ENCODE results near the gene ACVR2B. TPM values are rescaled to one million over a fixed set of nuclear protein-coding genes. Genes with fewer than 3 reads are reported as not detected.

Gene ACVR2B
- total RNA-seq, 2 donors from 2014 or later: 4.8 to 6.6 TPM

GRCh38 chr3:38477839-38478450 is 24.3 kb downstream of the ACVR2B start:
- DNase-seq: no peak
- intact Hi-C loops (cut with DNase I): loop anchor here (2.0 to 10.0 kb wide), 3 partner anchors 131 to 363 kb away; partner anchors contain the start of gene XYLB (in 2 of the 2)
- ATAC-seq: no peak

- ATAC-seq (no peak), DNase-seq (no peak)
- intact Hi-C loops (cut with DNase I): loop anchor here (2.0 to 10.0 kb wide), 3 partner anchors 132 to 364 kb away; partner anchors contain the start of gene XYLB (in 2 of the 2)
Measured at GRCh38 chr3:38478901-38479300, 25.2 kb downstream of the ACVR2B start.

- intact Hi-C loops (cut with DNase I): loop anchor here (2.0 to 10.0 kb wide), 3 partner anchors 132 to 365 kb away; partner anchors contain the start of gene XYLB (in 2 of the 2)
- ATAC-seq: peak; percentile 86 to 88
Measured at GRCh38 chr3:38479431-38480092, 25.9 kb downstream of the ACVR2B start.

GRCh38 chr3:38480093-38480445 is 26.4 kb downstream of the ACVR2B start:
- intact Hi-C loops (cut with DNase I): no loop called here
- no peak for DNase-seq
- no peak for ATAC-seq

More at GRCh38 chr3:38479431-38480092, 25.9 kb downstream of the ACVR2B start:
- peak; percentile 65 for DNase-seq

GRCh38 chr3:38480930-38481329 is 27.2 kb downstream of the ACVR2B start:
- ATAC-seq (no peak), DNase-seq (no peak)
- intact Hi-C loops (cut with DNase I): no loop called here

GRCh38 chr3:38482951-38483350 is 29.3 kb downstream of the ACVR2B start:
- ATAC-seq: no peak

GRCh38 chr3:38487323-38487722 is 33.6 kb downstream of the ACVR2B start:
- intact Hi-C loops (cut with DNase I): no loop called here
- ATAC-seq: no peak
- DNase-seq: no peak

More at GRCh38 chr3:38482951-38483350, 29.3 kb downstream of the ACVR2B start:
- DNase-seq: no peak
- intact Hi-C loops (cut with DNase I): no loop called here

GRCh38 chr3:38488949-38489348 is 35.3 kb downstream of the ACVR2B start:
- intact Hi-C loops (cut with DNase I): no loop called here
- ATAC-seq: no peak
- DNase-seq: no peak

- intact Hi-C loops (cut with DNase I): loop anchor here (10.0 kb wide), 2 partner anchors 165 to 355 kb away; no protein-coding TSS in a partner anchor
- ATAC-seq (no peak), DNase-seq (no peak)
Measured at GRCh38 chr3:38489766-38490165, 36.1 kb downstream of the ACVR2B start.

- intact Hi-C loops (cut with DNase I): loop anchor here (10.0 kb wide), 2 partner anchors 164 to 354 kb away; no protein-coding TSS in a partner anchor
- DNase-seq (no peak), ATAC-seq (no peak)
Measured at GRCh38 chr3:38490281-38491030, 36.8 kb downstream of the ACVR2B start.

- ATAC-seq (no peak), DNase-seq (no peak)
- intact Hi-C loops (cut with DNase I): loop anchor here (10.0 kb wide), 2 partner anchors 164 to 354 kb away; no protein-coding TSS in a partner anchor
Measured at GRCh38 chr3:38491215-38491614, 37.5 kb downstream of the ACVR2B start.

GRCh38 chr3:38493031-38493430 is 39.3 kb downstream of the ACVR2B start:
- ATAC-seq (no peak), DNase-seq (no peak)
- intact Hi-C loops (cut with DNase I): loop anchor here (10.0 kb wide), 2 partner anchors 162 to 352 kb away; no protein-coding TSS in a partner anchor

GRCh38 chr3:38496131-38496910 is 42.6 kb downstream of the ACVR2B start, which contains the start of gene EXOG:
TSS of gene EXOG (plus strand) at chr3:38496340. CDS start at chr3:38496368, 28 bp downstream.
- peak; percentile 95 for DNase-seq
- intact Hi-C loops (cut with DNase I): loop anchor here (10.0 kb wide), 2 partner anchors 158 to 348 kb away; no protein-coding TSS in a partner anchor
- peak; percentile 97 for ATAC-seq

- ATAC-seq (peak in 1 of 2 donors; percentile 13), DNase-seq (no peak)
- intact Hi-C loops (cut with DNase I): loop anchor here (10.0 kb wide), 2 partner anchors 158 to 348 kb away; no protein-coding TSS in a partner anchor
Measured at GRCh38 chr3:38497031-38497430, 43.3 kb downstream of the ACVR2B start.

- DNase-seq: no peak
- intact Hi-C loops (cut with DNase I): loop anchor here in 1 of 2 donors (2.0 kb wide), 1 partner anchor 150 kb away; no protein-coding TSS in a partner anchor
- ATAC-seq: no peak
Measured at GRCh38 chr3:38500688-38501417, 47.2 kb downstream of the ACVR2B start.

- no peak for ATAC-seq
- DNase-seq: no peak
- intact Hi-C loops (cut with DNase I): no loop called here
Measured at GRCh38 chr3:38507120-38507519, 53.4 kb downstream of the ACVR2B start.

GRCh38 chr3:38509732-38510131 is 56.0 kb downstream of the ACVR2B start:
- intact Hi-C loops (cut with DNase I): no loop called here
- ATAC-seq (no peak), DNase-seq (no peak)

- ATAC-seq: no peak
- intact Hi-C loops (cut with DNase I): no loop called here
- no peak for DNase-seq
Measured at GRCh38 chr3:38510631-38511030, 56.9 kb downstream of the ACVR2B start.

Data from left cardiac atrium (tissue), 4 donors.